ENCODE measurements around the gene GLB1L3. TPM values are rescaled to one million over a fixed set of nuclear protein-coding genes. Genes with fewer than 3 reads are reported as not detected.

GLB1L3 gene
- total and polyA plus RNA-seq, 2 of the 4 experiments (the other 2 are of a cell fraction), result not detected

- in situ Hi-C loops (cut with MboI; ENCODE audit: low sequenced_read_pairs) (no loop called here), intact Hi-C loops (cut with micrococcal nuclease) (no loop called here), dilution Hi-C loops (cut with HindIII; ENCODE audit: low sequenced_read_pairs, unreplicated experiment) (no loop called here)
- Histone ChIP-seq H3K4me1 (ENCODE audit: control insufficient read depth, insufficient read depth, low read length) (no peaks in the 10 kb centered on the region), H4K20me1 (ENCODE audit: insufficient read depth, low read length) (no peaks in the 10 kb centered on the region), H2BK120ac (ENCODE audit: low read depth, low read length) (no peak overlapping the region), H4K8ac (ENCODE audit: low read depth in 2 of 2, low read length in 2 of 2) (no peak overlapping the region), H4K5ac (ENCODE audit: low read depth, low read length) (no peak overlapping the region), H3K27ac (ENCODE audit: insufficient read depth, low read length) (no peak overlapping the region), H3K9me1 (ENCODE audit: insufficient read depth, low read length) (no peaks in the 10 kb centered on the region), H3K18ac (ENCODE audit: low read depth, low read length) (no peak overlapping the region), H4K91ac (ENCODE audit: insufficient read depth, low read depth, low read length) (no peak overlapping the region), H3K4ac (ENCODE audit: low read depth, low read length) (no peak overlapping the region), H3K9me3 (ENCODE audit: control insufficient read depth, insufficient read depth, low read length) (peaks cover 7% of the 10 kb centered on the region; the same call in 1 of the 2 replicates), H3K27me3 (ENCODE audit: control insufficient read depth, insufficient read depth, low read length) (no peaks in the 10 kb centered on the region), H3K23ac (ENCODE audit: low read depth, low read length) (no peak overlapping the region), H2BK15ac (ENCODE audit: low read depth, low read length) (no peak overlapping the region), H3K56ac (ENCODE audit: extremely low read depth, insufficient read depth, low read length) (no peak overlapping the region), H2AK5ac (ENCODE audit: low read depth, low read length) (no peak overlapping the region), H2AK9ac (replicated peaks; ENCODE audit: low read depth, low read length, poor library complexity) (no peak overlapping the region), H2BK20ac (ENCODE audit: low read depth, low read length) (no peak overlapping the region), H3K14ac (replicated peaks; ENCODE audit: low read depth, low read length) (no peak overlapping the region), H3K36me3 (ENCODE audit: control insufficient read depth, insufficient read depth, low read length) (no peaks in the 10 kb centered on the region), H2BK5ac (ENCODE audit: low read depth, low read length, poor library complexity, severe bottlenecking) (no peak overlapping the region), H3K4me2 (ENCODE audit: low read depth, low read length) (no peak overlapping the region), H3K4me3 (ENCODE audit: insufficient read depth, low read depth, low read length) (no peak overlapping the region), H2AFZ (replicated peaks; ENCODE audit: low read length, poor library complexity) (no peak overlapping the region), H3K9ac (ENCODE audit: low read depth, low read length) (no peak overlapping the region), H3K79me1 (ENCODE audit: low read depth in 1 of 2, low read length in 2 of 2) (no peaks in the 10 kb centered on the region)
- 59% methylated on average over 5 of the region's 21 CpGs; no CpG with 5 or more reads in 1 of the 2 experiments for WGBS, 2 experiments (ENCODE audit: extremely low coverage in 2 of 2, insufficient read length in 1 of 2)
- ATAC-seq (ENCODE audit: low read depth) (no peak), DNase-seq (no peak)
- POLR2A ChIA-PET (ENCODE audit: unreplicated experiment), result no interaction called here
- no TSS peak for BruUV-seq (replicated peaks)
- CTCF ChIA-PET, result no interaction called here
- TF ChIP-seq CEBPB (IDR thresholded peaks at IDR 0.05; ENCODE audit: low read depth, low read length) (no peak), NFE2L2 (IDR thresholded peaks at IDR 0.05; ENCODE audit: low read depth, low read length) (no peak), RFX5 (IDR thresholded peaks at IDR 0.05; ENCODE audit: low read depth, low read length) (no peak), SMC3 (IDR thresholded peaks at IDR 0.05; ENCODE audit: low read depth, low read length) (no peak), MAFK (IDR thresholded peaks at IDR 0.05; ENCODE audit: low read depth, low read length) (no peak), MXI1 (IDR thresholded peaks at IDR 0.05; ENCODE audit: borderline replicate concordance, low read depth, low read length) (no peak), CHD1 (IDR thresholded peaks at IDR 0.05; ENCODE audit: low read depth, low read length) (no peak), FOS (IDR thresholded peaks at IDR 0.05; ENCODE audit: low read depth, low read length) (no peak), BHLHE40 (IDR thresholded peaks at IDR 0.05; ENCODE audit: low read depth, low read length) (no peak), ELK1 (IDR thresholded peaks at IDR 0.05; ENCODE audit: borderline replicate concordance, low read depth, low read length) (no peak), RCOR1 (IDR thresholded peaks at IDR 0.05; ENCODE audit: insufficient replicate concordance, low read length) (no peak), CTCF (conservative IDR thresholded peaks at IDR 0.05; ENCODE audit: low read depth, low read length) (no peak), USF2 (IDR thresholded peaks at IDR 0.05; ENCODE audit: low read depth, low read length) (no peak), RAD21 (IDR thresholded peaks at IDR 0.05; ENCODE audit: low read length) (no peak), MAZ (IDR thresholded peaks at IDR 0.05; ENCODE audit: borderline replicate concordance, low read depth, low read length) (no peak)
Measured at GRCh38 chr11:134356656-134357544, 80.7 kb downstream of the GLB1L3 start.

Data from IMR-90 (cell line).